ENCODE data around the gene MAD1L1. TPM values are rescaled to one million over a fixed set of nuclear protein-coding genes. Genes with fewer than 3 reads are reported as not detected.

MAD1L1 gene
- total RNA-seq, 1 experiment from 2014 or later = 50.8 TPM

DNA sequence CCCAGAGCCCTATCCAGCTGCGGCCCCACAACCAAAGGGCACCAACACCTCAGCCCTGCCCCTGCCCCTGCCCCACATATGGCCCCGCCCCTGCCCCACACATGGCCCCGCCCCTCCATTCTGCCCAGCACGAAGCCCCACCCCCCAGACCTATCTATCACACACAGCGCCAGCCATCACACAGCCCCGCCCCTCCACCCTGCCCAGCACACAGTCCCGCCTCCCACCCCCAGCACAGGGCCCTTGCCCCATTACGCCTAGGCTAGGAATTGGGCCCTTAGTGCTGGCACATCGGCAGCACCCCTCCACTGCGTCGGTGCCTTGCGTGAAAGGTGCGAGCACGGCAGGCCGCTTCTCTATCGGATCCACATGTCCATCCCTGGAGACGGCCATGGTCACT, 126.8 kb downstream of the MAD1L1 start:
- Histone ChIP-seq H3K4me2 (no peak overlapping the region), H3K4me3 (no peak overlapping the region), H3K9me2 (ENCODE audit: insufficient read depth) (no peaks in the 10 kb centered on the region), H3K4me1 (replicated peaks; ENCODE audit: insufficient read depth) (peaks cover 5% of the 10 kb centered on the region), H3F3A (ENCODE audit: insufficient read depth, low read depth) (peaks cover 18% of the 10 kb centered on the region; the same call in 1 of the 2 replicates), H2AFZ (no peak overlapping the region), H3K79me2 (ENCODE audit: low read depth) (no peaks in the 10 kb centered on the region), H3K27me3 (ENCODE audit: insufficient read depth, low read depth) (no peaks in the 10 kb centered on the region), H4K20me1 (ENCODE audit: insufficient read depth) (peaks cover 11% of the 10 kb centered on the region), H3K27ac (no peak overlapping the region), H3K9me3 (ENCODE audit: insufficient read depth, low read depth) (no peaks in the 10 kb centered on the region), H3K36me3 (ENCODE audit: low read depth) (no peaks in the 10 kb centered on the region)
- ChIA-PET POLR2A (ENCODE audit: unreplicated experiment) (no interaction called here), CTCF (no interaction called here)
- TF ChIP-seq, protein P1, sequence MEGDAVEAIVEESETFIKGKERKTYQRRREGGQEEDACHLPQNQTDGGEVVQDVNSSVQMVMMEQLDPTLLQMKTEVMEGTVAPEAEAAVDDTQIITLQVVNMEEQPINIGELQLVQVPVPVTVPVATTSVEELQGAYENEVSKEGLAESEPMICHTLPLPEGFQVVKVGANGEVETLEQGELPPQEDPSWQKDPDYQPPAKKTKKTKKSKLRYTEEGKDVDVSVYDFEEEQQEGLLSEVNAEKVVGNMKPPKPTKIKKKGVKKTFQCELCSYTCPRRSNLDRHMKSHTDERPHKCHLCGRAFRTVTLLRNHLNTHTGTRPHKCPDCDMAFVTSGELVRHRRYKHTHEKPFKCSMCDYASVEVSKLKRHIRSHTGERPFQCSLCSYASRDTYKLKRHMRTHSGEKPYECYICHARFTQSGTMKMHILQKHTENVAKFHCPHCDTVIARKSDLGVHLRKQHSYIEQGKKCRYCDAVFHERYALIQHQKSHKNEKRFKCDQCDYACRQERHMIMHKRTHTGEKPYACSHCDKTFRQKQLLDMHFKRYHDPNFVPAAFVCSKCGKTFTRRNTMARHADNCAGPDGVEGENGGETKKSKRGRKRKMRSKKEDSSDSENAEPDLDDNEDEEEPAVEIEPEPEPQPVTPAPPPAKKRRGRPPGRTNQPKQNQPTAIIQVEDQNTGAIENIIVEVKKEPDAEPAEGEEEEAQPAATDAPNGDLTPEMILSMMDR (conservative IDR thresholded peaks at IDR 0.05) = no peak
- TF ChIP-seq EZH2 (IDR thresholded peaks at IDR 0.05; ENCODE audit: low read depth) = no peak
- BruUV-seq (replicated peaks) = no TSS peak
- intact Hi-C loops (cut with micrococcal nuclease; ENCODE audit: unreplicated experiment) = no loop called here
- no peak for DNase-seq

DNA sequence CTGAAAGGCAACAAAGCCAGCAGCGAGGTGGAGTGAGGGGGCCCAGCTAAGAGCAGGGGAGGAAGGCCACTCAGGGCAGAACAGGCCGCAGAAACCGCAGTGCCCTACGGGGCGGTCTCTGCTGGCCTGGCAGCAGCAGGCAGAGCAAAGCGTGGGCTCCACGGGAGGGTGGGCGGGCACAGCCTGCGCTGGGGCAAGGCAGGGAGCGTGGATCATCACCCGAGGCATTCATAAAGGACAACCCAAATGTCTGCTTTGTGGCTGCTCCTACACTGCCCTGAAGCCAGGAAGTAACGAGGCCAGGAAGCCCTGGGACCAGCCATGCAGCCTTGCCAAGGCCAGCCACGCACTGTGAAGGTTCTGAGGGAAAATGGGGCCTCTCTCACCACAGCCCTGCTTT, 127.5 kb downstream of the MAD1L1 start:
- Histone ChIP-seq H3K27me3 (ENCODE audit: insufficient read depth, low read depth) (no peaks in the 10 kb centered on the region), H3K27ac (no peak overlapping the region), H3K4me2 (no peak overlapping the region), H3F3A (ENCODE audit: insufficient read depth, low read depth) (peaks cover 12% of the 10 kb centered on the region; the same call in 1 of the 2 replicates), H3K9me2 (ENCODE audit: insufficient read depth) (no peaks in the 10 kb centered on the region), H3K4me1 (replicated peaks; ENCODE audit: insufficient read depth) (no peaks in the 10 kb centered on the region), H3K4me3 (no peak overlapping the region), H3K79me2 (ENCODE audit: low read depth) (no peaks in the 10 kb centered on the region), H3K36me3 (ENCODE audit: low read depth) (no peaks in the 10 kb centered on the region), H2AFZ (no peak overlapping the region), H3K9me3 (ENCODE audit: insufficient read depth, low read depth) (no peaks in the 10 kb centered on the region), H4K20me1 (ENCODE audit: insufficient read depth) (peaks cover 11% of the 10 kb centered on the region)
- ChIA-PET POLR2A (ENCODE audit: unreplicated experiment) (no interaction called here), CTCF (no interaction called here)
- no TSS peak for BruUV-seq (replicated peaks)
- TF ChIP-seq, protein P1 (conservative IDR thresholded peaks at IDR 0.05) = no peak
- no peak for TF ChIP-seq EZH2 (IDR thresholded peaks at IDR 0.05; ENCODE audit: low read depth)
- DNase-seq = no peak
- intact Hi-C loops (cut with micrococcal nuclease; ENCODE audit: unreplicated experiment) = no loop called here

DNA sequence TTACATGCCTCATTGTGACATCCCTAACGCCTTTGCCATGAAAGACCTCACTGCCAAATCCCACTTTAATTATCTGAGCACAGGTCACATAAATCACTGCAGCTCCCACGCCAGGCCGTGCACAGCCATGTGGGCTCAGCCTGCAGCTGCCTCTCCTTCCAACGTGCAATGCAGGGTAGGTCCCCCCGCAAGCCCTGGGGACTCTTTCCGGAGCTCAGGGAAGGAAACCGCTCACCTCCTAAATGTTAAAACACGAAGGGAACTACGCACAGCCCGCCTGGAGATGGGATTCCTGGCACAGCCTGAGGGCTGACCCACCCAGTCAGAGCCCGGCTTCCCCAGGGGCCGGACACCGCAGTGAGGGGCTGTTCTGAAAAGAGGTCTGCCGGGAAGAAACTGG, 128.0 kb downstream of the MAD1L1 start:
- Histone ChIP-seq H3K27ac (no peak overlapping the region), H3K9me2 (ENCODE audit: insufficient read depth) (no peaks in the 10 kb centered on the region), H3K4me3 (no peak overlapping the region), H3K4me2 (no peak overlapping the region), H3K9me3 (ENCODE audit: insufficient read depth, low read depth) (no peaks in the 10 kb centered on the region), H3F3A (ENCODE audit: insufficient read depth, low read depth) (peaks cover 8% of the 10 kb centered on the region; the same call in 1 of the 2 replicates), H4K20me1 (ENCODE audit: insufficient read depth) (peaks cover 13% of the 10 kb centered on the region), H3K79me2 (ENCODE audit: low read depth) (no peaks in the 10 kb centered on the region), H2AFZ (no peak overlapping the region), H3K36me3 (ENCODE audit: low read depth) (no peaks in the 10 kb centered on the region), H3K27me3 (ENCODE audit: insufficient read depth, low read depth) (no peaks in the 10 kb centered on the region), H3K4me1 (replicated peaks; ENCODE audit: insufficient read depth) (no peaks in the 10 kb centered on the region)
- ChIA-PET CTCF (no interaction called here), POLR2A (ENCODE audit: unreplicated experiment) (no interaction called here)
- intact Hi-C loops (cut with micrococcal nuclease; ENCODE audit: unreplicated experiment) = no loop called here
- no TSS peak for BruUV-seq (replicated peaks)
- TF ChIP-seq EZH2 (IDR thresholded peaks at IDR 0.05; ENCODE audit: low read depth) = no peak
- TF ChIP-seq, protein P1 (conservative IDR thresholded peaks at IDR 0.05) = no peak
- DNase-seq = no peak

Measured in PC-9 (cell line).